Dermis microvascular lymphatic vessel endothelial cell (primary cell): ENCODE measurements around the gene PIK3R3. TPM values are rescaled to one million over a fixed set of nuclear protein-coding genes. Genes with fewer than 3 reads are reported as not detected.

ENCODE experiments used
- total RNA-seq: library from RNA; depleted of rRNA; stranded (reverse); fragments of >200 nt; gene quantifications from 2 replicates; pipeline ENCODE4 v1.2.1, GENCODE V29; 2014

Gene PIK3R3
- total RNA-seq, 1 donor from 2014 or later = 16.3 TPM

Other genes starting within 250 kb of the PIK3R3 start
- 0.13 TPM in 1 of 2 replicates, not detected in the other for gene TSPAN1, start 42.5 kb upstream of the PIK3R3 start, total RNA-seq
- not detected in 2 replicates for gene P3R3URF, start 43.9 kb upstream of the PIK3R3 start, total RNA-seq
- 26.6 and 38.1 TPM in 2 replicates for gene POMGNT1, start 65.8 kb upstream of the PIK3R3 start, total RNA-seq
- gene LURAP1, start 70.7 kb upstream of the PIK3R3 start, total RNA-seq = 0.63 and 0.64 TPM in 2 replicates
- gene RAD54L, start 115.1 kb upstream of the PIK3R3 start, total RNA-seq = 2.0 and 3.0 TPM in 2 replicates
- gene LRRC41, start 171.0 kb upstream of the PIK3R3 start, total RNA-seq = 44.7 and 61.4 TPM in 2 replicates
- 144 and 291 TPM in 2 replicates for gene UQCRH, start 171.1 kb upstream of the PIK3R3 start, total RNA-seq
- 14.8 and 22.0 TPM in 2 replicates for gene NSUN4, start 208.2 kb upstream of the PIK3R3 start, total RNA-seq